ENCODE data around the gene FANK1.

FANK1 gene

DNA sequence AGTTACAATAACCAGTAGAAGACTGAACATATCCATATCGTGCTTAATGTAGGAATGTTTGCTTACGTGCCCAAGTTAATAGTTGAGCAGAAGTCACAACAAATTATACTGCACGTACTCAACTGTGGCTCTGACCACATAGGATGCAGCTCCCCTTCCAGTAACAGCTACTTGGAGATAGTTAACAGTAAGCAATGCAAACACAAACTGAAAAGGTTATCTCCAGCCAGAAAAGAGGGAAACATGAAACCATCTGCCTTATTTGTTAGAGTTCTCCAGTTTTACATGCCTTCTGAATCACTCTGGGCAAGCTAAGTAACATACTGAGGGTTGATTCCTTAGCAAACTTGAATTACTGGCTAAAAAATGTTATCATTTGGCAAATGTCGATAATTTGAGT, 25.0 kb upstream of the FANK1 start:
- CTCF ChIA-PET: interaction anchor here (0.9 kb wide), 2 partner anchors 107 to 285 kb away, joined by 3 read pairs; no protein-coding TSS in a partner anchor

DNA sequence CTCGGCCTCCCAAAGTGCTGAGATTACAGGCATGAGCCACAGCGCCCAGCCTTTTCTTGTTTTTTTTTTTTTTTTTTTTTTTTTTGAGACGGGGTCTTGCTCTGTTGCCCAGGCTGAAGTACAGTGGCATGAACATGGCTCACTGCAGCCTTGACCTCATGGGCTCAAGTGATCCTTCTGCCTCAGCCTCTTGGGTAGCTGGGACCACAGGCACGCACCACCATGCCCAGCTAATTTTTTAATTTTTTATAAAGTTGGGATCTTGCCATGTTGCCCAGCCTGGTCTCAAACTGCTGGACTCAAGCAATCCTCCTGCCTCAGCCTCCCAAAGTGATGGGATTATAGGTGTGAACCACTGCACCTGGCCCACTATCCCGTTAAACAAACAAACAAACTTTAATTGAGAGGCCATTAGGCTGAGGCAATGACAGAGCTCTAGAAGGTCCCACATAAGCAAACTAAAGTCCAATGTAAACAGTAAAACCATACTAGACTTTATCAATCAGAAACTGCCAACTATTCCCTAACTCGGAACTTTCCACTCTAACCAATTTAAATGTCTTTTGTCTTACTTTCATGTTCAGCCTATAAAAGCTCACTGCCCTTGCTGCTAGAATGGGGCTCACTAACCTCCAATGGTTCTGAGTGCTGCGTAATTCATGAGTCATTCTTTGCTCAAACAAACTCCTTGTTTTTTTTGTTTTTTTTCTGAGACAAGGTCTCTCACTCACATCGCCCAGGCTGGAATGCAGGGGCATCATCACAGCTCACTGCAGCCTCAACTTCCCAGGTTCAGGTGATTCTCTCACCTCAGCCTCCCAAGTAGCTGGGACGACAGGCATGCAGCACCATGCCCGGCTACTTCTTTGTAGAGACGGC, 17.2 kb upstream of the FANK1 start:
- POLR2A ChIA-PET: no interaction called here
- TF ChIP-seq CTBP1 (IDR thresholded peaks at IDR 0.05; ENCODE audit: borderline replicate concordance): no peak
- TF ChIP-seq, protein P1, sequence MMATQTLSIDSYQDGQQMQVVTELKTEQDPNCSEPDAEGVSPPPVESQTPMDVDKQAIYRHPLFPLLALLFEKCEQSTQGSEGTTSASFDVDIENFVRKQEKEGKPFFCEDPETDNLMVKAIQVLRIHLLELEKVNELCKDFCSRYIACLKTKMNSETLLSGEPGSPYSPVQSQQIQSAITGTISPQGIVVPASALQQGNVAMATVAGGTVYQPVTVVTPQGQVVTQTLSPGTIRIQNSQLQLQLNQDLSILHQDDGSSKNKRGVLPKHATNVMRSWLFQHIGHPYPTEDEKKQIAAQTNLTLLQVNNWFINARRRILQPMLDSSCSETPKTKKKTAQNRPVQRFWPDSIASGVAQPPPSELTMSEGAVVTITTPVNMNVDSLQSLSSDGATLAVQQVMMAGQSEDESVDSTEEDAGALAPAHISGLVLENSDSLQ (IDR thresholded peaks at IDR 0.05): no peak
- no peak for TF ChIP-seq ELF4 (IDR thresholded peaks at IDR 0.05)
- TF ChIP-seq L3MBTL2 (conservative IDR thresholded peaks at IDR 0.05): no peak
- TF ChIP-seq FOXK2 (IDR thresholded peaks at IDR 0.05): no peak
- TF ChIP-seq TARDBP (IDR thresholded peaks at IDR 0.05): no peak
- no peak for TF ChIP-seq FOXM1 (IDR thresholded peaks at IDR 0.05; ENCODE audit: borderline replicate concordance)
- no peak for TF ChIP-seq BHLHE40 (IDR thresholded peaks at IDR 0.05; ENCODE audit: borderline replicate concordance)
- TF ChIP-seq SUZ12 (IDR thresholded peaks at IDR 0.05): no peak
- TF ChIP-seq ZNF384 (IDR thresholded peaks at IDR 0.05): no peak
- DNase-seq (ENCODE audit: extremely low spot score): no peak
- CTCF ChIA-PET: interaction anchor here (1.1 kb wide), 1 partner anchor 10 kb away, joined by 5 read pairs; no protein-coding TSS in a partner anchor

More for the DNA sequence above, 25.0 kb upstream of the FANK1 start:
- DNase-seq (ENCODE audit: extremely low spot score): no peak
- TF ChIP-seq HDGF (IDR thresholded peaks at IDR 0.05; ENCODE audit: borderline replicate concordance) (no peak), L3MBTL2 (conservative IDR thresholded peaks at IDR 0.05) (no peak)
- POLR2A ChIA-PET: no interaction called here

DNA sequence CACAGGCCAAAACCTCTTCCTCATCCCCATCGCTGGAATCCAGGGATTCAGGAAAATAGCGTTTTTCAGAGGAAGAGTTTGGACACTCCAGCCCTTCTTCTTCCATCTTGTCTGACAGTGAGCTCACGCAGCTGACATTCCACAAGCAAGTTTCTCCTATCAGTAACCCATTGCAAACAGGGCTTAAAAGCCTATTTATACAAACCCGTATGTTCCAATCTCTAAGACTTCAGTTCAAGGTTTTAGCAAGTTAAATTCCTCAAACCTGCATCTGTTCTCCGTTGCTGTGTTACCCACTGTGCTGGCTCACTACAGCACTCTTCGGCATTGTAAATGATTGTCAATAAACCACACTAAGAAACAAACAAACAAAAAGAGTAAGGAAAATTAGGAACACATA, 15.6 kb upstream of the FANK1 start:
- CTCF ChIA-PET: no interaction called here
- POLR2A ChIA-PET: no interaction called here
- TF ChIP-seq, protein P1 (IDR thresholded peaks at IDR 0.05): no peak
- TF ChIP-seq ARNT (IDR thresholded peaks at IDR 0.05) (no peak), LEF1 (IDR thresholded peaks at IDR 0.05; ENCODE audit: borderline replicate concordance) (no peak), BHLHE40 (IDR thresholded peaks at IDR 0.05; ENCODE audit: borderline replicate concordance) (no peak), L3MBTL2 (conservative IDR thresholded peaks at IDR 0.05) (no peak), ZNF384 (IDR thresholded peaks at IDR 0.05) (no peak), NFRKB (IDR thresholded peaks at IDR 0.05) (no peak), TARDBP (IDR thresholded peaks at IDR 0.05) (no peak), SP1 (IDR thresholded peaks at IDR 0.05) (no peak), ELF4 (IDR thresholded peaks at IDR 0.05) (no peak), FOXK2 (IDR thresholded peaks at IDR 0.05) (no peak), FOXA1 (IDR thresholded peaks at IDR 0.05) (no peak), FOXM1 (IDR thresholded peaks at IDR 0.05; ENCODE audit: borderline replicate concordance) (no peak), CTBP1 (IDR thresholded peaks at IDR 0.05; ENCODE audit: borderline replicate concordance) (no peak), SUZ12 (IDR thresholded peaks at IDR 0.05) (no peak), HDGF (IDR thresholded peaks at IDR 0.05; ENCODE audit: borderline replicate concordance) (no peak)
- DNase-seq (ENCODE audit: extremely low spot score): no peak

DNA sequence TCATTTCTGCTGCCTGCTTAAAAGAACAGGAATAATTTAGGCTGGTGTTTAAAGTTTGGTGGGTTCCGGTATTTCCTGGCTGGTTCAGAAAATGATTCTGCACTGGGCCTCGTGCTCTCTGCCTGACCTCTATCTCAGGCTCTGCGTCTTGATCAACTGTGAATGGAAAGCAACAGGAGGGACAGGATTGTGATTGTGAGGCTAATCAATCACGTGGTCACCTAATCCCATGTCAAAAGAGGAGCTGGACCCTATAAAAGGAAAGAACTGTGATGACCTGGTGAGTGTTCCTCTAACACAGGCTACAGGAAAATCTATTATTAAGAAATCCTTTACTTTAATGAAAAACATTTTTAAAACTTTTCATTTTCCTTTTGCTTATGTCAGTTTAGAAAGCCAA, 15.2 kb upstream of the FANK1 start, which contains the start of gene DHX32:
TSS of gene DHX32 (minus strand) at position 101 of the 400 bp plus-strand sequence. CDS start 468 bp downstream, outside the sequence.
- TF ChIP-seq TARDBP (IDR thresholded peaks at IDR 0.05) (no peak), ZNF384 (IDR thresholded peaks at IDR 0.05) (no peak), NFRKB (IDR thresholded peaks at IDR 0.05) (no peak), LEF1 (IDR thresholded peaks at IDR 0.05; ENCODE audit: borderline replicate concordance) (no peak), CTBP1 (IDR thresholded peaks at IDR 0.05; ENCODE audit: borderline replicate concordance) (no peak), FOXA1 (IDR thresholded peaks at IDR 0.05) (no peak), FOXM1 (IDR thresholded peaks at IDR 0.05; ENCODE audit: borderline replicate concordance) (no peak), ARNT (IDR thresholded peaks at IDR 0.05) (no peak), SP1 (IDR thresholded peaks at IDR 0.05) (no peak), BHLHE40 (IDR thresholded peaks at IDR 0.05; ENCODE audit: borderline replicate concordance) (no peak)
- TF ChIP-seq, protein P1 (IDR thresholded peaks at IDR 0.05): no peak
- DNase-seq (ENCODE audit: extremely low spot score): no peak
- ChIA-PET CTCF (no interaction called here), POLR2A (no interaction called here)

DNA sequence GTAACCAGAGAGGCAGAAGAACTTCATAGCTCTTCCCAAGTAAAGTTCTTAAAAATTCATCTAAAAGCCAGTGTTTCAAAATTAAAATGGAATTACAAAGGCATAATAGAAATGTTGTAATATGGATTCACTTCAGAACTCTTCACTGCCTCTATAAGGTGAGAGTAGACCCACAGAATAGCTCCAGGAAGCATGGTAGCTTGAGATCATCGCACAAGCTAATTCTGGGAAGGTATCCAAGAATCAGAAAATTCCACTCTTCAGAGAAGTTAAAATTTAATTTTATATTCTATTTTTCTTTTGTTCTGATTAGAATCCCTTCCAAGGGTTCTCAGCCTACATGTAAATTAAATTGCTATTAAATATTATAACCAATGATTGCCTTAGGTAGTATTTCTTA, 13.8 kb upstream of the FANK1 start:
- TF ChIP-seq ZNF384 (IDR thresholded peaks at IDR 0.05) (no peak), L3MBTL2 (conservative IDR thresholded peaks at IDR 0.05) (no peak), FOXM1 (IDR thresholded peaks at IDR 0.05; ENCODE audit: borderline replicate concordance) (no peak), SUZ12 (IDR thresholded peaks at IDR 0.05) (no peak), LEF1 (IDR thresholded peaks at IDR 0.05; ENCODE audit: borderline replicate concordance) (no peak), BHLHE40 (IDR thresholded peaks at IDR 0.05; ENCODE audit: borderline replicate concordance) (no peak), ELF4 (IDR thresholded peaks at IDR 0.05) (no peak), CTBP1 (IDR thresholded peaks at IDR 0.05; ENCODE audit: borderline replicate concordance) (no peak), SP1 (IDR thresholded peaks at IDR 0.05) (no peak), HDGF (IDR thresholded peaks at IDR 0.05; ENCODE audit: borderline replicate concordance) (no peak), TARDBP (IDR thresholded peaks at IDR 0.05) (no peak), NFRKB (IDR thresholded peaks at IDR 0.05) (no peak)
- TF ChIP-seq, protein P1 (IDR thresholded peaks at IDR 0.05): no peak
- POLR2A ChIA-PET: no interaction called here
- DNase-seq (ENCODE audit: extremely low spot score): no peak
- CTCF ChIA-PET: interaction anchor here (0.7 kb wide), 1 partner anchor 433 kb away, joined by 3 read pairs; no protein-coding TSS in a partner anchor
